DLD1 (cell line): Measurements from ENCODE around the gene NT5C1A.

ENCODE experiments used
- in situ Hi-C: cut with HindIII; loops from 2 replicates; pipeline ENCODE4 v1.10.0; 2017; ENCODE audit warnings: low sequenced_read_pairs

NT5C1A gene

GRCh38 chr1:39639305-39640130 lies 32.4 kb downstream of the NT5C1A start, which contains the start of gene HEYL:
Gene HEYL, minus strand, starts transcription at chr1:39639643. Its CDS starts 18 bp downstream, at chr1:39639625.
- in situ Hi-C loops, result no loop called here

GRCh38 chr1:39638965-39639304 lies 33.0 kb downstream of the NT5C1A start:
- in situ Hi-C loops, result no loop called here

GRCh38 chr1:39637361-39637760 lies 34.5 kb downstream of the NT5C1A start:
- in situ Hi-C loops, result no loop called here

- in situ Hi-C loops, result no loop called here
Observed at GRCh38 chr1:39635871-39636210, 36.1 kb downstream of the NT5C1A start.

GRCh38 chr1:39635205-39635870 lies 36.6 kb downstream of the NT5C1A start:
- in situ Hi-C loops, result no loop called here

- in situ Hi-C loops, result no loop called here
Observed at GRCh38 chr1:39633422-39633821, 38.5 kb downstream of the NT5C1A start.

- in situ Hi-C loops, result no loop called here
Observed at GRCh38 chr1:39632682-39633417, 39.1 kb downstream of the NT5C1A start.

GRCh38 chr1:39632323-39632681 lies 39.6 kb downstream of the NT5C1A start:
- in situ Hi-C loops, result no loop called here

GRCh38 chr1:39631361-39632322 lies 40.3 kb downstream of the NT5C1A start:
- in situ Hi-C loops, result no loop called here

- in situ Hi-C loops, result no loop called here
Observed at GRCh38 chr1:39628807-39629350, 43.0 kb downstream of the NT5C1A start.

- in situ Hi-C loops, result no loop called here
Observed at GRCh38 chr1:39626646-39627045, 45.3 kb downstream of the NT5C1A start.

GRCh38 chr1:39625462-39626273 lies 46.2 kb downstream of the NT5C1A start:
- in situ Hi-C loops, result no loop called here

- in situ Hi-C loops, result no loop called here
Observed at GRCh38 chr1:39625009-39625408, 46.9 kb downstream of the NT5C1A start.

GRCh38 chr1:39623053-39623452 lies 48.9 kb downstream of the NT5C1A start:
- in situ Hi-C loops, result no loop called here

GRCh38 chr1:39622427-39622826 lies 49.5 kb downstream of the NT5C1A start:
- in situ Hi-C loops, result no loop called here

GRCh38 chr1:39620659-39621165 lies 51.2 kb downstream of the NT5C1A start:
- in situ Hi-C loops, result no loop called here

GRCh38 chr1:39617488-39618049 lies 54.3 kb downstream of the NT5C1A start:
- in situ Hi-C loops, result no loop called here

GRCh38 chr1:39615086-39615673 lies 56.7 kb downstream of the NT5C1A start:
- in situ Hi-C loops, result no loop called here

- in situ Hi-C loops, result no loop called here
Observed at GRCh38 chr1:39614488-39614887, 57.4 kb downstream of the NT5C1A start.
